ENCODE data around the gene SUMF1.

DNA sequence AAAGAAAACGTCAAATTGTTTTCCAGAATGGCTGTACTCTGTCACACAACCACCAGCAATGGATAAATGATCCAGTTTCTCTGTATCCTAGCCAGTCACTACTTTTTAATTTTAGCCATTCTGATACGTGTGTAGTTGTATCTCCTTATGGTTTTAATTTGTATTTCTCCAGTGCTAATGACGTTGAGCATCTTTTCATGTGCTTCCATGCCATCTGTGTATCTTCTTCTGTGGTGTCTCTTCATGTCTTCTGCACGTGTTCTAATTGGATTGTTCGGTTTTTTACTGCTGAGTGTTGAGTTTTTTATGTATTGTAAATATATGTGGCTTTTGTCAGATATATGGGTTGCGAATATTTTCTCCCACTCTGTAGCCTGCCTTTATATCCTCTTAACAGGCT, 81.9 kb downstream of the SUMF1 start:
- no peak for TF ChIP-seq POLR2A (IDR thresholded peaks at IDR 0.05)
- TF ChIP-seq, protein P1, sequence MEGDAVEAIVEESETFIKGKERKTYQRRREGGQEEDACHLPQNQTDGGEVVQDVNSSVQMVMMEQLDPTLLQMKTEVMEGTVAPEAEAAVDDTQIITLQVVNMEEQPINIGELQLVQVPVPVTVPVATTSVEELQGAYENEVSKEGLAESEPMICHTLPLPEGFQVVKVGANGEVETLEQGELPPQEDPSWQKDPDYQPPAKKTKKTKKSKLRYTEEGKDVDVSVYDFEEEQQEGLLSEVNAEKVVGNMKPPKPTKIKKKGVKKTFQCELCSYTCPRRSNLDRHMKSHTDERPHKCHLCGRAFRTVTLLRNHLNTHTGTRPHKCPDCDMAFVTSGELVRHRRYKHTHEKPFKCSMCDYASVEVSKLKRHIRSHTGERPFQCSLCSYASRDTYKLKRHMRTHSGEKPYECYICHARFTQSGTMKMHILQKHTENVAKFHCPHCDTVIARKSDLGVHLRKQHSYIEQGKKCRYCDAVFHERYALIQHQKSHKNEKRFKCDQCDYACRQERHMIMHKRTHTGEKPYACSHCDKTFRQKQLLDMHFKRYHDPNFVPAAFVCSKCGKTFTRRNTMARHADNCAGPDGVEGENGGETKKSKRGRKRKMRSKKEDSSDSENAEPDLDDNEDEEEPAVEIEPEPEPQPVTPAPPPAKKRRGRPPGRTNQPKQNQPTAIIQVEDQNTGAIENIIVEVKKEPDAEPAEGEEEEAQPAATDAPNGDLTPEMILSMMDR (IDR thresholded peaks at IDR 0.05), result no peak
